HG03196 (cell line): ENCODE data around the gene PCMTD2.
"Not testable (repeated sequence)": the region's sequence is repeated elsewhere in the genome, so short reads cannot be mapped to it uniquely, and the experiment has no call there.

Experiments used
- ATAC-seq: cut with Tn5 transposase; IDR thresholded peaks from one replicate; pipeline ENCODE4 v1.9.1; 2021; ENCODE audit not compliant: unreplicated experiment

Gene PCMTD2

GRCh38 chr20:64285579-64286446 is 30.3 kb downstream of the PCMTD2 start:
- ATAC-seq, result peak; percentile 97

- ATAC-seq, result not testable (repeated sequence)
Observed at GRCh38 chr20:64286447-64287263, 31.1 kb downstream of the PCMTD2 start.

- ATAC-seq, result not testable (repeated sequence)
Observed at GRCh38 chr20:64287264-64287590, 31.7 kb downstream of the PCMTD2 start.

- ATAC-seq, result not testable (repeated sequence)
Observed at GRCh38 chr20:64292167-64292566, 36.6 kb downstream of the PCMTD2 start.

GRCh38 chr20:64303086-64303485 is 47.5 kb downstream of the PCMTD2 start:
- ATAC-seq, result not testable (repeated sequence)

GRCh38 chr20:64313761-64314160 is 58.2 kb downstream of the PCMTD2 start:
- ATAC-seq, result not testable (repeated sequence)

- not testable (repeated sequence) for ATAC-seq
Observed at GRCh38 chr20:64315381-64315780, 59.8 kb downstream of the PCMTD2 start.

- not testable (repeated sequence) for ATAC-seq
Observed at GRCh38 chr20:64315884-64316283, 60.3 kb downstream of the PCMTD2 start.

GRCh38 chr20:64316415-64317083 is 61.0 kb downstream of the PCMTD2 start:
- ATAC-seq, result not testable (repeated sequence)

- not testable (repeated sequence) for ATAC-seq
Observed at GRCh38 chr20:64317331-64317730, 61.8 kb downstream of the PCMTD2 start.

- not testable (repeated sequence) for ATAC-seq
Observed at GRCh38 chr20:64318056-64318455, 62.5 kb downstream of the PCMTD2 start.

- not testable (repeated sequence) for ATAC-seq
Observed at GRCh38 chr20:64322031-64322789, 66.7 kb downstream of the PCMTD2 start.
